Loucy (cell line): ENCODE measurements around the gene RO60.

ENCODE experiments used
- H2AFZ ChIP-seq: fragments of 200-600 bp; sonication (generic); 2 replicates; pipeline ENCODE4 v1.6.0; 2016; ENCODE audit warnings: antibody characterized with exemption, mild to moderate bottlenecking, low read length, moderate library complexity
- H3F3A ChIP-seq: fragments of 200-600 bp; 2 replicates; pipeline ENCODE4 v1.6.0; 2016; ENCODE audit warnings: antibody characterized with exemption, low read depth, mild to moderate bottlenecking
- H3K27me3 ChIP-seq: fragments of 200-600 bp; sonication (generic); 2 replicates; pipeline ENCODE4 v1.6.1; 2014; ENCODE audit warnings: low read length, mild to moderate bottlenecking; ENCODE audit not compliant: insufficient read depth, poor library complexity, severe bottlenecking
- H3K36me3 ChIP-seq: fragments of 200-600 bp; sonication (generic); 2 replicates; pipeline ENCODE4 v1.6.1; 2016; ENCODE audit warnings: low read length; ENCODE audit not compliant: insufficient read depth
- H3K4me1 ChIP-seq: fragments of 200-600 bp; sonication (generic); 2 replicates; pipeline ENCODE4 v1.5.1; 2014; ENCODE audit warnings: low read length, mild to moderate bottlenecking; ENCODE audit not compliant: insufficient read depth, poor library complexity, severe bottlenecking
- H3K4me2 ChIP-seq: fragments of 200-600 bp; sonication (generic); 2 replicates; pipeline ENCODE4 v1.6.0; 2014; ENCODE audit warnings: antibody characterized with exemption, low read length, low read depth, mild to moderate bottlenecking; ENCODE audit not compliant: poor library complexity, severe bottlenecking
- H3K4me3 ChIP-seq: fragments of 200-600 bp; sonication (generic); 2 replicates; pipeline ENCODE4 v1.5.1; 2014; ENCODE audit warnings: low read length, mild to moderate bottlenecking, mixed read lengths; ENCODE audit not compliant: poor library complexity, severe bottlenecking
- H3K79me2 ChIP-seq: fragments of 200-600 bp; sonication (generic); 2 replicates; pipeline ENCODE4 v1.6.1; 2014; ENCODE audit warnings: low read length; ENCODE audit not compliant: insufficient read depth
- H3K9ac ChIP-seq: fragments of 200-600 bp; sonication (generic); 2 replicates; pipeline ENCODE4 v1.6.0; 2014; ENCODE audit warnings: mild to moderate bottlenecking, low read depth, low read length, moderate library complexity; ENCODE audit not compliant: poor library complexity, severe bottlenecking
- H3K9me2 ChIP-seq: fragments of 200-600 bp; sonication (generic); replicated peaks from 2 replicates; pipeline ENCODE4 v1.6.1; 2016; ENCODE audit warnings: low read depth, low read length, mixed read lengths
- H3K9me3 ChIP-seq: fragments of 200-600 bp; sonication (generic); 2 replicates; pipeline ENCODE4 v1.6.1; 2014; ENCODE audit warnings: mild to moderate bottlenecking, antibody characterized with exemption, low read length, low read depth; ENCODE audit not compliant: insufficient read depth
- H4K20me1 ChIP-seq: fragments of 200-600 bp; sonication (generic); 2 replicates; pipeline ENCODE4 v1.6.0; 2014; ENCODE audit warnings: antibody characterized with exemption, low read length, mild to moderate bottlenecking; ENCODE audit not compliant: insufficient read depth, poor library complexity, severe bottlenecking
- EZH2phosphoT487 ChIP-seq: fragments of 200-600 bp; IDR thresholded peaks from 2 replicates; pipeline ENCODE4 v1.6.1; 2018; ENCODE audit warnings: antibody characterized with exemption, mild to moderate bottlenecking, moderate library complexity, borderline replicate concordance
- TF ChIP-seq, protein P1 (sequence below): fragments of 200-600 bp; sonication (generic); conservative IDR thresholded peaks from 2 replicates; pipeline ENCODE4 v1.5.1; 2014; ENCODE audit warnings: mild to moderate bottlenecking, antibody characterized with exemption, low read length

The RO60 gene

GRCh38 chr1:193065954-193066353 lies 6.5 kb downstream of the RO60 start:
- no peak overlapping the region for H3K9ac ChIP-seq
- peaks cover 76% of the 10 kb centered on the region for H3K79me2 ChIP-seq

DNA sequence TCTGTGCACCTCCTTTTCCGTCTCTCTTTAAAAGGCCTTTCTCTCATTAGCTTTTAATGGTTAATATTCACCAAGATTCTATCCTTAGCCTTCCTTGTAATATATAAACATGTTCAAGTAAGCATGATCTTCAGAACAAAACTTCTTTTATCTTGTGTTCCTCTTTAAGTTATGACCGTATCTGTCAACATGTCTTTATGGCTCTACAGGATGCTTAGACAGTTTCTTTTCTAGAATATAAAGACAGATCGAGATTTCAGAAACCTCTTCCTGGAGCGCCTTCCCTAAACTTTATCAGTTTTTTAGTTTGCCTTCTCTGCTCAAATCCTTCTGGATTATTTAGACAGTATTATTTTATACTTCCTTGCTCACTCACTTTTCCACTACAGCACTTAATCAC lies 7.2 kb downstream of the RO60 start:
- no peak overlapping the region for H3K4me3 ChIP-seq
- peaks cover 41% of the 10 kb centered on the region for H3K4me1 ChIP-seq
- no peak overlapping the region for H3K9ac ChIP-seq
- H3K79me2 ChIP-seq = peaks cover 70% of the 10 kb centered on the region
- H3K9me2 ChIP-seq = no peaks in the 10 kb centered on the region
- peak overlapping the region; percentile 36 for H3K4me2 ChIP-seq
- no peaks in the 10 kb centered on the region for H3F3A ChIP-seq
- H2AFZ ChIP-seq = no peak overlapping the region
- no peaks in the 10 kb centered on the region for H3K9me3 ChIP-seq
- H3K36me3 ChIP-seq = peaks cover 6% of the 10 kb centered on the region; the same call in 1 of the 2 replicates
- H3K27me3 ChIP-seq = no peaks in the 10 kb centered on the region
- TF ChIP-seq EZH2phosphoT487 = no peak
- TF ChIP-seq, protein P1, sequence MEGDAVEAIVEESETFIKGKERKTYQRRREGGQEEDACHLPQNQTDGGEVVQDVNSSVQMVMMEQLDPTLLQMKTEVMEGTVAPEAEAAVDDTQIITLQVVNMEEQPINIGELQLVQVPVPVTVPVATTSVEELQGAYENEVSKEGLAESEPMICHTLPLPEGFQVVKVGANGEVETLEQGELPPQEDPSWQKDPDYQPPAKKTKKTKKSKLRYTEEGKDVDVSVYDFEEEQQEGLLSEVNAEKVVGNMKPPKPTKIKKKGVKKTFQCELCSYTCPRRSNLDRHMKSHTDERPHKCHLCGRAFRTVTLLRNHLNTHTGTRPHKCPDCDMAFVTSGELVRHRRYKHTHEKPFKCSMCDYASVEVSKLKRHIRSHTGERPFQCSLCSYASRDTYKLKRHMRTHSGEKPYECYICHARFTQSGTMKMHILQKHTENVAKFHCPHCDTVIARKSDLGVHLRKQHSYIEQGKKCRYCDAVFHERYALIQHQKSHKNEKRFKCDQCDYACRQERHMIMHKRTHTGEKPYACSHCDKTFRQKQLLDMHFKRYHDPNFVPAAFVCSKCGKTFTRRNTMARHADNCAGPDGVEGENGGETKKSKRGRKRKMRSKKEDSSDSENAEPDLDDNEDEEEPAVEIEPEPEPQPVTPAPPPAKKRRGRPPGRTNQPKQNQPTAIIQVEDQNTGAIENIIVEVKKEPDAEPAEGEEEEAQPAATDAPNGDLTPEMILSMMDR = no peak
- peaks cover 32% of the 10 kb centered on the region for H4K20me1 ChIP-seq

More at GRCh38 chr1:193065954-193066353, 6.5 kb downstream of the RO60 start:
- TF ChIP-seq, protein P1 = no peak
- TF ChIP-seq EZH2phosphoT487 = no peak
- Histone ChIP-seq H3K4me3 (no peak overlapping the region), H3K9me3 (no peaks in the 10 kb centered on the region), H3K27me3 (no peaks in the 10 kb centered on the region), H3K4me2 (peak overlapping the region; percentile 36), H3K9me2 (no peaks in the 10 kb centered on the region), H2AFZ (no peak overlapping the region), H4K20me1 (peaks cover 35% of the 10 kb centered on the region), H3F3A (no peaks in the 10 kb centered on the region), H3K36me3 (peaks cover 6% of the 10 kb centered on the region; the same call in 1 of the 2 replicates), H3K4me1 (peaks cover 38% of the 10 kb centered on the region)

GRCh38 chr1:193068013-193068412 lies 8.6 kb downstream of the RO60 start:
- no peak for TF ChIP-seq EZH2phosphoT487
- TF ChIP-seq, protein P1 = no peak
- no peaks in the 10 kb centered on the region for H3F3A ChIP-seq

More at GRCh38 chr1:193068013-193068412, 8.6 kb downstream of the RO60 start:
- Histone ChIP-seq H3K9me2 (no peaks in the 10 kb centered on the region), H3K4me1 (peaks cover 41% of the 10 kb centered on the region), H4K20me1 (peaks cover 22% of the 10 kb centered on the region), H3K27me3 (no peaks in the 10 kb centered on the region), H3K9me3 (no peaks in the 10 kb centered on the region), H3K79me2 (peaks cover 64% of the 10 kb centered on the region), H3K4me2 (no peak overlapping the region), H3K9ac (no peak overlapping the region), H3K4me3 (no peak overlapping the region), H2AFZ (no peak overlapping the region), H3K36me3 (peaks cover 6% of the 10 kb centered on the region; the same call in 1 of the 2 replicates)
